ENCODE results near the gene THSD4. TPM values are rescaled to one million over a fixed set of nuclear protein-coding genes. Genes with fewer than 3 reads are reported as not detected.

The THSD4 gene
- total RNA-seq, 5 donors from 2014 or later (not counting 1 experiment from before 2014, with no cell fraction given): 0.03 to 0.23 (median 0.18) TPM; not detected in 2

DNA sequence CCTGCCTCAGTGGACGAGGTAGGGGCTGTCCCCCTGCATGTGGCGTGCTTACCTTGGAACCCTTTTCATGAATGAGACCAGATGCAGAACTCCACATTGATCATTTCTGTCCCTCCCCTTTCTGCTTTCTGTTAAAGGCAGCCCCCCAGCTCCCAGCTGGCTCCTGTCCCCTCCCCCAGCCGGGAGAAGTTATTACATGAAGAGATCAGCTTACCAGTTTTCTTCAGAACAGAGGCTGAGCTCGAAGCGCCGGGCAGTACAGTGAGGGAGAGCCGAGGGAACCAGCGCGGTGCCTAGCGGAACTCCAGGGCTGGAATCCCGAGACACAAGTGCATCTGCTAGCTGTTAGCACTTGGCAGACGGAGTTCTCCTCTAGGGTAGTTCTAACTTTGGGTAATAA lies 431.7 kb downstream of the THSD4 start:
- H3K9me3 Mint-ChIP-seq: peaks cover 0 to 5% (median 0%) of the 10 kb centered on the region in 3 donors
- Histone ChIP-seq H3K4me1 (ENCODE audit: control insufficient read depth in 1 of 2, extremely low read depth in 1 of 2, insufficient read depth in 2 of 2, low read length in 2 of 2) (no peaks in the 10 kb centered on the region), H3K27ac (ENCODE audit: low read length) (no peak overlapping the region), H3K9me3 (no peaks in the 10 kb centered on the region), H3K36me3 (ENCODE audit: control insufficient read depth in 2 of 2, extremely low read depth in 1 of 2, insufficient read depth in 1 of 2, low read length in 1 of 2) (no peaks in the 10 kb centered on the region), H3K4me3 (ENCODE audit: control insufficient read depth in 1 of 2, extremely low read depth in 1 of 2, low read length in 1 of 2) (no peak overlapping the region), H3K27me3 (replicated peaks in 1 of 2; ENCODE audit: control insufficient read depth in 2 of 2, extremely low read depth in 1 of 2, insufficient read depth in 2 of 2, low read length in 1 of 2) (peaks cover 0 to 13% of the 10 kb centered on the region in 2 experiments)
- DNase-seq (no peak), ATAC-seq (replicated peaks in 1 of 4) (no peak)
- ChIA-PET POLR2A (no interaction called here), CTCF (no interaction called here)
- no peaks in the 10 kb centered on the region for H3K36me3 Mint-ChIP-seq
- H3K4me3 Mint-ChIP-seq: no peak overlapping the region
- H3K27ac Mint-ChIP-seq: no peak overlapping the region
- H3K4me1 Mint-ChIP-seq: no peaks in the 10 kb centered on the region
- 74% methylated on average over 8 of the region's 12 CpGs for WGBS (ENCODE audit: insufficient coverage)
- peaks cover 11 to 30% of the 10 kb centered on the region in 2 donors for H3K27me3 Mint-ChIP-seq

DNA sequence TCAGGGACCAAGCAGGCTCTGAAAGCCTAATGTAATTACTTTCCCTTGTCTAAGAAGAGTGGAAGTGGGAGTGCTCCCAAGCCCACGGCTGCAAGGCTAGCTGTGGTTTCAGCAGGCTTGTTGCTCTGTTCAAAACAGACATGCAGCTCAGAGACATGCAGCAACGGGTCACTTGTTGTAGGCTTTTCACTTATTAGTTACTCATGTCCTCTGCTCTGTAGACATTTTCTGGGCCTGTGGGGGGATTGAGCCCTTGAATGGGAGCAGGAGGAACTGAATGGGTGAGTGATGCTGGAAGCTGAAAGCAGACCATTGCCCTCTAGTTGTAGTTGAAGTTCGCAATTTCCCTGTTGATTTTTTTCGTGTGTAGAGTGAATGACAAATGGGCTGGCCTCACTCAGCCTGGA lies 433.1 kb downstream of the THSD4 start:
- ATAC-seq (replicated peaks in 1 of 4): no peak
- Histone ChIP-seq H3K9me3 (no peaks in the 10 kb centered on the region), H3K36me3 (ENCODE audit: control insufficient read depth in 2 of 2, extremely low read depth in 1 of 2, insufficient read depth in 1 of 2, low read length in 1 of 2) (no peaks in the 10 kb centered on the region), H3K27ac (ENCODE audit: low read length) (no peak overlapping the region), H3K4me3 (ENCODE audit: control insufficient read depth in 1 of 2, extremely low read depth in 1 of 2, low read length in 1 of 2) (no peak overlapping the region), H3K4me1 (ENCODE audit: control insufficient read depth in 1 of 2, extremely low read depth in 1 of 2, insufficient read depth in 2 of 2, low read length in 2 of 2) (no peaks in the 10 kb centered on the region), H3K27me3 (replicated peaks in 1 of 2; ENCODE audit: control insufficient read depth in 2 of 2, extremely low read depth in 1 of 2, insufficient read depth in 2 of 2, low read length in 1 of 2) (peaks cover 0 to 13% of the 10 kb centered on the region in 2 experiments)
- H3K4me3 Mint-ChIP-seq: no peak overlapping the region
- WGBS (ENCODE audit: insufficient coverage): 70% methylated on average over 2 of the region's 4 CpGs
- H3K27ac Mint-ChIP-seq: no peak overlapping the region
- peaks cover 0 to 5% (median 0%) of the 10 kb centered on the region in 3 donors for H3K9me3 Mint-ChIP-seq
- DNase-seq: no peak
- no peaks in the 10 kb centered on the region for H3K4me1 Mint-ChIP-seq
- POLR2A ChIA-PET: no interaction called here
- H3K27me3 Mint-ChIP-seq: peaks cover 6 to 27% of the 10 kb centered on the region in 2 donors
- CTCF ChIA-PET: no interaction called here
- H3K36me3 Mint-ChIP-seq: no peaks in the 10 kb centered on the region

DNA sequence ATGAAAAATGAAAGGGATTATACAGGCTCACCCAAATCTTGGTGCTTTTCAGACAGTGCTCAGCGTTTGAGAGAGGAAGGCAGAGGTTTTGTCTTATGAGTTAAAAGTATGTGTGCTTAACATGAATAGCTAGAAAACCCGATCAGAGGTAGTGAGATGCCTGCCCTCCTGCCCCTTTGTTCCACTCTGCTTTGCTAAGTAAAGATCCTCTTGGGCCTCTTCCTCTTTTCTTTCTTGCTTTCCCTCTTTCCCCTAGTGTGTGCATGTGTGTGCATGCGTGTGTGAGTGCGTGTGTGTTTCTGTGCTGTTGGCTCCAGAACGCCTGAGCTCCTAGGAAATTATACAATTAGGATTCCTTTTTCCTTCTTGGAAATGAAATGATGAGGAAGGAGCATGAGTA lies 433.8 kb downstream of the THSD4 start:
- Histone ChIP-seq H3K27ac (ENCODE audit: low read length) (no peak overlapping the region), H3K27me3 (replicated peaks in 1 of 2; ENCODE audit: control insufficient read depth in 2 of 2, extremely low read depth in 1 of 2, insufficient read depth in 2 of 2, low read length in 1 of 2) (peaks cover 0 to 13% of the 10 kb centered on the region in 2 experiments), H3K9me3 (no peaks in the 10 kb centered on the region), H3K36me3 (ENCODE audit: control insufficient read depth in 2 of 2, extremely low read depth in 1 of 2, insufficient read depth in 1 of 2, low read length in 1 of 2) (no peaks in the 10 kb centered on the region), H3K4me1 (ENCODE audit: control insufficient read depth in 1 of 2, extremely low read depth in 1 of 2, insufficient read depth in 2 of 2, low read length in 2 of 2) (no peaks in the 10 kb centered on the region), H3K4me3 (ENCODE audit: control insufficient read depth in 1 of 2, extremely low read depth in 1 of 2, low read length in 1 of 2) (no peak overlapping the region)
- Mint-ChIP-seq H3K9me3 (peaks cover 0 to 5% (median 0%) of the 10 kb centered on the region in 3 donors), H3K4me1 (no peaks in the 10 kb centered on the region), H3K4me3 (no peak overlapping the region), H3K36me3 (no peaks in the 10 kb centered on the region), H3K27ac (no peak overlapping the region), H3K27me3 (peaks cover 5 to 26% of the 10 kb centered on the region in 2 donors)
- no peak for DNase-seq
- no CpG with 5 or more reads among the region's 5 CpGs for WGBS (ENCODE audit: insufficient coverage)
- ChIA-PET POLR2A (no interaction called here), CTCF (no interaction called here)
- ATAC-seq (replicated peaks in 1 of 4): no peak

DNA sequence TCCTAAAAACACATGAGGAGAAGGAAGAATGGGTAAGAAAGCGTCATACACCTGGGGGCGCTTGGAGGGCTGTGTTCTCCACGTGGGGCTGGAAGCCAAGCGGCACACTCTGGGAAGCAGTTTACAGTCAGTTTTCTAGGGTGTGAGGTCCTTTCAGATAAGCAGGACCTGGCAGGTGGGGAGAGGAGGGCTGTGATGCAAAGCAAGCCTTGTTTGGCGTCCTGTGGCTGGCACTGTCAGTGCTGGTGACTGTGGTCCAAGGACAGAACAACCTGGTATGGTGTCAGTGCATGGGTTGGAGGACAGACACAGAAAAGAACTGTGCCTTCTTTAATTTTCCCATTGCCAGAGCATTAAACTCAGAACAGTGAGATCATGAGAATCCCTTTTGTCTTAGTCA lies 434.4 kb downstream of the THSD4 start:
- Mint-ChIP-seq H3K4me3 (no peak overlapping the region), H3K9me3 (peaks cover 0 to 3% (median 0%) of the 10 kb centered on the region in 3 donors), H3K27ac (no peak overlapping the region), H3K4me1 (no peaks in the 10 kb centered on the region), H3K27me3 (peaks cover 5 to 24% of the 10 kb centered on the region in 2 donors), H3K36me3 (no peaks in the 10 kb centered on the region)
- H3K4me3 ChIP-seq (ENCODE audit: control insufficient read depth in 1 of 2, extremely low read depth in 1 of 2, low read length in 1 of 2): no peak overlapping the region
- peaks cover 0 to 13% of the 10 kb centered on the region in 2 experiments for H3K27me3 ChIP-seq (replicated peaks in 1 of 2; ENCODE audit: control insufficient read depth in 2 of 2, extremely low read depth in 1 of 2, insufficient read depth in 2 of 2, low read length in 1 of 2)
- ChIA-PET POLR2A (no interaction called here), CTCF (no interaction called here)
- H3K9me3 ChIP-seq: no peaks in the 10 kb centered on the region
- H3K36me3 ChIP-seq (ENCODE audit: control insufficient read depth in 2 of 2, extremely low read depth in 1 of 2, insufficient read depth in 1 of 2, low read length in 1 of 2): no peaks in the 10 kb centered on the region
- DNase-seq (no peak), ATAC-seq (replicated peaks in 1 of 4) (no peak)
- H3K27ac ChIP-seq (ENCODE audit: low read length): no peak overlapping the region
- 71% methylated on average over 3 of the region's 5 CpGs for WGBS (ENCODE audit: insufficient coverage)
- H3K4me1 ChIP-seq (ENCODE audit: control insufficient read depth in 1 of 2, extremely low read depth in 1 of 2, insufficient read depth in 2 of 2, low read length in 2 of 2): no peaks in the 10 kb centered on the region

DNA sequence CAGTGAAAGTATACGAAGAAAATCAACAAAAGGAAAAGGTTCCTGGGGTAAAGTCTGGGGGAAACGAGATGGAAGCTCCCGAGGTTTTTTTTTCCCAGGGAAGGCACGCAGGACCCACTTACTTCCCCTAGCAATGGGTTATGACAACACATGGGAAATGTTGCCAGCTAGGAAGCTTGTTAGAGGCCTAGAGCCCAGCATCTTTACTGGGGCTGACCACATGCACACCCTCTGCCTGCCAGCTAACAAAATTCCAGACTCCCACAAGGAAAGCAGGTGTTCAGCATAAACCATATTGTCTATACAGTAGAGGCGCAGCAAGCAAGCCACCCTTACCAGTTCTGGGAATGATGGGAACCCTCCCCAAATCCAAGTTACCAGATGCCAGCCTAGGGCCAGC lies 436.3 kb downstream of the THSD4 start:
- Mint-ChIP-seq H3K36me3 (no peaks in the 10 kb centered on the region), H3K27ac (no peak overlapping the region)
- ATAC-seq (replicated peaks in 1 of 4): no peak

DNA sequence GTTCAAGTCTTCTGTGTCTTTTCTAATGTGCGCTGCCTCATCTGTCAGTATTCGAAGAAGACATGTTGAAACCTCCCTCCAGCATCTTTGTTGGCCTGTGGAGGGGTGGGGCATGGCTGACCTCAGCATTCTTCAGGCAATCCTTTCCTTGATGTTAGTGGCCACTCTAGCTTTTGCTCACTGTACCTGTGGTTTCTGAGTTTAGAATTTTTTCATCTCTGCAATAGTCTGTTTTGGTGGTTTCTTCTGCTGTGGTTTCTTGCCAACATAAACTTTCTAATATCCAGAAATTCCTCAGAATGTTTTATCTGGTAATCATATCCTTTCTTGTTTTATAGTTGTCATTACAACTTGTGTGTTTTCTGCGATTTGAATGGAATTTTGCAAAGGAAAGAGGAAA lies 443.8 kb downstream of the THSD4 start:
- Mint-ChIP-seq H3K4me3 (no peak overlapping the region), H3K9me3 (peaks cover 0 to 3% (median 0%) of the 10 kb centered on the region in 3 donors), H3K4me1 (no peaks in the 10 kb centered on the region), H3K36me3 (no peaks in the 10 kb centered on the region), H3K27me3 (peaks cover 20 to 22% of the 10 kb centered on the region in 2 donors), H3K27ac (no peak overlapping the region)
- no peak overlapping the region for H3K4me3 ChIP-seq (ENCODE audit: control insufficient read depth in 1 of 2, extremely low read depth in 1 of 2, low read length in 1 of 2)
- no peaks in the 10 kb centered on the region for H3K9me3 ChIP-seq
- no peaks in the 10 kb centered on the region for H3K4me1 ChIP-seq (ENCODE audit: control insufficient read depth in 1 of 2, extremely low read depth in 1 of 2, insufficient read depth in 2 of 2, low read length in 2 of 2)
- peaks cover 0 to 3% of the 10 kb centered on the region in 2 experiments for H3K27me3 ChIP-seq (replicated peaks in 1 of 2; ENCODE audit: control insufficient read depth in 2 of 2, extremely low read depth in 1 of 2, insufficient read depth in 2 of 2, low read length in 1 of 2)
- CTCF ChIA-PET: no interaction called here
- no peaks in the 10 kb centered on the region for H3K36me3 ChIP-seq (ENCODE audit: control insufficient read depth in 2 of 2, extremely low read depth in 1 of 2, insufficient read depth in 1 of 2, low read length in 1 of 2)
- no peak overlapping the region for H3K27ac ChIP-seq (ENCODE audit: low read length)
- no peak for DNase-seq
- no CpG with 5 or more reads among the region's 3 CpGs for WGBS (ENCODE audit: insufficient coverage)
- no peak for ATAC-seq (replicated peaks in 1 of 4)
- POLR2A ChIA-PET: no interaction called here

More for the DNA sequence above, 436.3 kb downstream of the THSD4 start:
- no CpG with 5 or more reads among the region's 5 CpGs for WGBS (ENCODE audit: insufficient coverage)
- Mint-ChIP-seq H3K9me3 (no peaks in the 10 kb centered on the region), H3K4me3 (no peak overlapping the region), H3K27me3 (peaks cover 9 to 23% of the 10 kb centered on the region in 2 donors), H3K4me1 (no peaks in the 10 kb centered on the region)
- Histone ChIP-seq H3K4me1 (ENCODE audit: control insufficient read depth in 1 of 2, extremely low read depth in 1 of 2, insufficient read depth in 2 of 2, low read length in 2 of 2) (no peaks in the 10 kb centered on the region), H3K9me3 (no peaks in the 10 kb centered on the region), H3K4me3 (ENCODE audit: control insufficient read depth in 1 of 2, extremely low read depth in 1 of 2, low read length in 1 of 2) (no peak overlapping the region), H3K27ac (ENCODE audit: low read length) (no peak overlapping the region), H3K36me3 (ENCODE audit: control insufficient read depth in 2 of 2, extremely low read depth in 1 of 2, insufficient read depth in 1 of 2, low read length in 1 of 2) (no peaks in the 10 kb centered on the region), H3K27me3 (replicated peaks in 1 of 2; ENCODE audit: control insufficient read depth in 2 of 2, extremely low read depth in 1 of 2, insufficient read depth in 2 of 2, low read length in 1 of 2) (peaks cover 0 to 14% of the 10 kb centered on the region in 2 experiments)
- POLR2A ChIA-PET: no interaction called here
- no peak for DNase-seq
- CTCF ChIA-PET: no interaction called here

DNA sequence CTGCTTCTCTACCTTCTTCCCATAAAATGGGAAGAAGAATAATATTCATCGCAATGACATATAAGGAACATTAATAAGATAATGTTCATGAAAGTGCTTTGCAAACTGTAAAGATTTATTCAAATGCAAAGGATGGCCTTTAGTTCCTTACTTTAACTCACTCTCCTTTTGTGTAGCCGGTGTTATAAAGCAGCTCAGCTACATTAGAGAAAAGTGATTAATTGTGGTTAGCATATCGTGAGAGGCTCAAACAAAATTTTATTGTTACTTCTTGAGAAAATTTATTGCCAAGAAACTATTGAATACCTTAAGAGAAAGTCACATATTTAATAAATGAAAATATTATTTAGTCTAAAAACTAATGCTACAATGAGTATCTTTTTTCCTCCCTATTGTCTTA lies 444.3 kb downstream of the THSD4 start:
- Mint-ChIP-seq H3K36me3 (no peaks in the 10 kb centered on the region), H3K9me3 (peaks cover 0 to 3% (median 0%) of the 10 kb centered on the region in 3 donors), H3K4me1 (no peaks in the 10 kb centered on the region), H3K27me3 (peaks cover 22 to 24% of the 10 kb centered on the region in 2 donors), H3K4me3 (no peak overlapping the region), H3K27ac (no peak overlapping the region)
- ChIA-PET CTCF (no interaction called here), POLR2A (no interaction called here)
- H3K4me3 ChIP-seq (ENCODE audit: control insufficient read depth in 1 of 2, extremely low read depth in 1 of 2, low read length in 1 of 2): no peak overlapping the region
- H3K27me3 ChIP-seq (replicated peaks in 1 of 2; ENCODE audit: control insufficient read depth in 2 of 2, extremely low read depth in 1 of 2, insufficient read depth in 2 of 2, low read length in 1 of 2): peaks cover 0 to 3% of the 10 kb centered on the region in 2 experiments
- no peaks in the 10 kb centered on the region for H3K4me1 ChIP-seq (ENCODE audit: control insufficient read depth in 1 of 2, extremely low read depth in 1 of 2, insufficient read depth in 2 of 2, low read length in 2 of 2)
- DNase-seq (no peak), ATAC-seq (replicated peaks in 1 of 4) (no peak)
- H3K9me3 ChIP-seq: no peaks in the 10 kb centered on the region
- H3K27ac ChIP-seq (ENCODE audit: low read length): no peak overlapping the region
- WGBS (ENCODE audit: insufficient coverage): no CpG with 5 or more reads among the region's 3 CpGs
- no peaks in the 10 kb centered on the region for H3K36me3 ChIP-seq (ENCODE audit: control insufficient read depth in 2 of 2, extremely low read depth in 1 of 2, insufficient read depth in 1 of 2, low read length in 1 of 2)

Measured in T-cell (primary cell).